ENCODE data around the gene MROH7.

GRCh38 chr1:54703471-54703870 is 61.9 kb downstream of the MROH7 start:
- no peak for TF ChIP-seq CTCF (tag by site-specific recombination; IDR thresholded peaks at IDR 0.05)
- TF ChIP-seq ZNF248 (tag by site-specific recombination; IDR thresholded peaks at IDR 0.05), result no peak
- TF ChIP-seq, protein P1, sequence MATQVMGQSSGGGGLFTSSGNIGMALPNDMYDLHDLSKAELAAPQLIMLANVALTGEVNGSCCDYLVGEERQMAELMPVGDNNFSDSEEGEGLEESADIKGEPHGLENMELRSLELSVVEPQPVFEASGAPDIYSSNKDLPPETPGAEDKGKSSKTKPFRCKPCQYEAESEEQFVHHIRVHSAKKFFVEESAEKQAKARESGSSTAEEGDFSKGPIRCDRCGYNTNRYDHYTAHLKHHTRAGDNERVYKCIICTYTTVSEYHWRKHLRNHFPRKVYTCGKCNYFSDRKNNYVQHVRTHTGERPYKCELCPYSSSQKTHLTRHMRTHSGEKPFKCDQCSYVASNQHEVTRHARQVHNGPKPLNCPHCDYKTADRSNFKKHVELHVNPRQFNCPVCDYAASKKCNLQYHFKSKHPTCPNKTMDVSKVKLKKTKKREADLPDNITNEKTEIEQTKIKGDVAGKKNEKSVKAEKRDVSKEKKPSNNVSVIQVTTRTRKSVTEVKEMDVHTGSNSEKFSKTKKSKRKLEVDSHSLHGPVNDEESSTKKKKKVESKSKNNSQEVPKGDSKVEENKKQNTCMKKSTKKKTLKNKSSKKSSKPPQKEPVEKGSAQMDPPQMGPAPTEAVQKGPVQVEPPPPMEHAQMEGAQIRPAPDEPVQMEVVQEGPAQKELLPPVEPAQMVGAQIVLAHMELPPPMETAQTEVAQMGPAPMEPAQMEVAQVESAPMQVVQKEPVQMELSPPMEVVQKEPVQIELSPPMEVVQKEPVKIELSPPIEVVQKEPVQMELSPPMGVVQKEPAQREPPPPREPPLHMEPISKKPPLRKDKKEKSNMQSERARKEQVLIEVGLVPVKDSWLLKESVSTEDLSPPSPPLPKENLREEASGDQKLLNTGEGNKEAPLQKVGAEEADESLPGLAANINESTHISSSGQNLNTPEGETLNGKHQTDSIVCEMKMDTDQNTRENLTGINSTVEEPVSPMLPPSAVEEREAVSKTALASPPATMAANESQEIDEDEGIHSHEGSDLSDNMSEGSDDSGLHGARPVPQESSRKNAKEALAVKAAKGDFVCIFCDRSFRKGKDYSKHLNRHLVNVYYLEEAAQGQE (tag by site-specific recombination; IDR thresholded peaks at IDR 0.05), result no peak
- no peak for TF ChIP-seq ZNF133 (tag by site-specific recombination; IDR thresholded peaks at IDR 0.05)
- TF ChIP-seq ZNF341 (tag by site-specific recombination; IDR thresholded peaks at IDR 0.05; ENCODE audit: low read depth), result no peak
- TF ChIP-seq SETDB1 (IDR thresholded peaks at IDR 0.05; ENCODE audit: insufficient read length, low read length), result no peak
- TF ChIP-seq ZNF501 (tag by site-specific recombination; IDR thresholded peaks at IDR 0.05), result no peak
- no peak for TF ChIP-seq ZNF24 (tag by site-specific recombination; IDR thresholded peaks at IDR 0.05)
- no peak for TF ChIP-seq ZBTB1 (tag by site-specific recombination; IDR thresholded peaks at IDR 0.05)
- TF ChIP-seq ZBTB8A (tag by site-specific recombination; IDR thresholded peaks at IDR 0.05), result no peak
- no peak for TF ChIP-seq ZNF433 (tag by site-specific recombination; IDR thresholded peaks at IDR 0.05; ENCODE audit: low read depth)
- TF ChIP-seq, protein P2, sequence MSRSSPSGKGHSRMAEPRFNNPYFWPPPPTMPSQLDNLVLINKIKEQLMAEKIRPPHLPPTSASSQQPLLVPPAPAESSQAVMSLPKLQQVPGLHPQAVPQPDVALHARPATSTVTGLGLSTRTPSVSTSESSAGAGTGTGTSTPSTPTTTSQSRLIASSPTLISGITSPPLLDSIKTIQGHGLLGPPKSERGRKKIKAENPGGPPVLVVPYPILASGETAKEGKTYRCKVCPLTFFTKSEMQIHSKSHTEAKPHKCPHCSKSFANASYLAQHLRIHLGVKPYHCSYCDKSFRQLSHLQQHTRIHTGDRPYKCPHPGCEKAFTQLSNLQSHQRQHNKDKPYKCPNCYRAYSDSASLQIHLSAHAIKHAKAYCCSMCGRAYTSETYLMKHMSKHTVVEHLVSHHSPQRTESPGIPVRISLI (tag by site-specific recombination; IDR thresholded peaks at IDR 0.05), result no peak
- no peak for TF ChIP-seq ZNF19 (tag by site-specific recombination; IDR thresholded peaks at IDR 0.05; ENCODE audit: low read depth)
- TF ChIP-seq ZNF23 (tag by site-specific recombination; IDR thresholded peaks at IDR 0.05; ENCODE audit: borderline replicate concordance), result no peak
